ENCODE results near the gene NOP56.

DNA sequence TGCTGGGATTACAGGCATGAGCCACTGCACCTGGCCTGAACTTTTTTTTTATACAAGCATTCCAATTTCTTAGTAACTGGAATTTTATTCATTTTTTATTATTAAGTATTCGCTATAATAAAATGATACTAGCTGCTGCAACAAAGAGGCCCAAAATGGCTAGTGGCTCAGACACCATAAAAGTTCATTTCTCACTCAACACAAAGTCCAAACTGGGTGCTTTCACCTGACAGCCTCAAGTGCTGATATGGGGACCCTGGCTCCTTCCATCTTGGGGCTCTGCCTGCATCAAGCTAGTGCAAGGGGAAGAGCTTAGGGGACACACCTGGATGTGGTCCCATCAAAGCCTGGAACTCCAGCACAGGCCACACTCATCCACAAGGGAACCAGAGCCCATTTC, 12.2 kb upstream of the NOP56 start:
- TF ChIP-seq NFE2L2 (conservative IDR thresholded peaks at IDR 0.05; ENCODE audit: low read length) (no peak), JUNB (IDR thresholded peaks at IDR 0.05) (no peak), RCOR1 (IDR thresholded peaks at IDR 0.05; ENCODE audit: low read depth, low read length) (no peak), RAD21 (conservative IDR thresholded peaks at IDR 0.05 in 1 of 2, IDR thresholded peaks at IDR 0.05 in 1 of 2) (no peak), REST (IDR thresholded peaks at IDR 0.05) (no peak), JUN (IDR thresholded peaks at IDR 0.05) (no peak), BHLHE40 (IDR thresholded peaks at IDR 0.05; ENCODE audit: low read depth, low read length) (no peak), HMGXB4 (CRISPR knock-in tag; IDR thresholded peaks at IDR 0.05; ENCODE audit: borderline replicate concordance) (no peak), HDAC2 (IDR thresholded peaks at IDR 0.05) (no peak), KDM1A (IDR thresholded peaks at IDR 0.05; ENCODE audit: low read depth) (no peak), FOSL2 (IDR thresholded peaks at IDR 0.05) (no peak), FOSL2 (CRISPR knock-in tag; IDR thresholded peaks at IDR 0.05) (no peak), MAX (IDR thresholded peaks at IDR 0.05) (no peak)
- TF ChIP-seq, protein P1, sequence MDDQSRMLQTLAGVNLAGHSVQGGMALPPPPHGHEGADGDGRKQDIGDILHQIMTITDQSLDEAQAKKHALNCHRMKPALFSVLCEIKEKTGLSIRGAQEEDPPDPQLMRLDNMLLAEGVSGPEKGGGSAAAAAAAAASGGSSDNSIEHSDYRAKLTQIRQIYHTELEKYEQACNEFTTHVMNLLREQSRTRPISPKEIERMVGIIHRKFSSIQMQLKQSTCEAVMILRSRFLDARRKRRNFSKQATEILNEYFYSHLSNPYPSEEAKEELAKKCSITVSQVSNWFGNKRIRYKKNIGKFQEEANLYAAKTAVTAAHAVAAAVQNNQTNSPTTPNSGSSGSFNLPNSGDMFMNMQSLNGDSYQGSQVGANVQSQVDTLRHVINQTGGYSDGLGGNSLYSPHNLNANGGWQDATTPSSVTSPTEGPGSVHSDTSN (IDR thresholded peaks at IDR 0.05), result no peak
- TF ChIP-seq, protein P2, sequence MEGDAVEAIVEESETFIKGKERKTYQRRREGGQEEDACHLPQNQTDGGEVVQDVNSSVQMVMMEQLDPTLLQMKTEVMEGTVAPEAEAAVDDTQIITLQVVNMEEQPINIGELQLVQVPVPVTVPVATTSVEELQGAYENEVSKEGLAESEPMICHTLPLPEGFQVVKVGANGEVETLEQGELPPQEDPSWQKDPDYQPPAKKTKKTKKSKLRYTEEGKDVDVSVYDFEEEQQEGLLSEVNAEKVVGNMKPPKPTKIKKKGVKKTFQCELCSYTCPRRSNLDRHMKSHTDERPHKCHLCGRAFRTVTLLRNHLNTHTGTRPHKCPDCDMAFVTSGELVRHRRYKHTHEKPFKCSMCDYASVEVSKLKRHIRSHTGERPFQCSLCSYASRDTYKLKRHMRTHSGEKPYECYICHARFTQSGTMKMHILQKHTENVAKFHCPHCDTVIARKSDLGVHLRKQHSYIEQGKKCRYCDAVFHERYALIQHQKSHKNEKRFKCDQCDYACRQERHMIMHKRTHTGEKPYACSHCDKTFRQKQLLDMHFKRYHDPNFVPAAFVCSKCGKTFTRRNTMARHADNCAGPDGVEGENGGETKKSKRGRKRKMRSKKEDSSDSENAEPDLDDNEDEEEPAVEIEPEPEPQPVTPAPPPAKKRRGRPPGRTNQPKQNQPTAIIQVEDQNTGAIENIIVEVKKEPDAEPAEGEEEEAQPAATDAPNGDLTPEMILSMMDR (IDR thresholded peaks at IDR 0.05), result no peak

All from A549 (cell line).